Muscle of leg (tissue), 11 donors: ENCODE data around the gene HSDL2. TPM values are rescaled to one million over a fixed set of nuclear protein-coding genes. Genes with fewer than 3 reads are reported as not detected.
"Not testable (repeated sequence)": the region's sequence is repeated elsewhere in the genome, so short reads cannot be mapped to it uniquely, and the experiment has no call there.

Experiments used
- DNase-seq: peaks from one replicate; pipeline ENCODE4 v3.0.0; 2013
- H3K27ac ChIP-seq: one replicate; pipeline ENCODE4 v1.5.1; 2013; ENCODE audit warnings: mild to moderate bottlenecking, low read length, control low read depth
- H3K27me3 ChIP-seq: one replicate; pipeline ENCODE4 v1.6.1; 2013; ENCODE audit warnings: low read length; ENCODE audit not compliant: control insufficient read depth, insufficient read depth
- H3K36me3 ChIP-seq: one replicate; pipeline ENCODE4 v1.6.1; 2013; ENCODE audit warnings: low read length; ENCODE audit not compliant: control insufficient read depth, insufficient read depth
- H3K4me1 ChIP-seq: one replicate; pipeline ENCODE4 v1.6.1; 2013; ENCODE audit warnings: low read length; ENCODE audit not compliant: control insufficient read depth, insufficient read depth
- H3K4me3 ChIP-seq: one replicate; pipeline ENCODE4 v1.5.1; 2013; ENCODE audit warnings: low read length, control low read depth
- H3K9me3 ChIP-seq: replicated peaks from 2 replicates; pipeline ENCODE4 v1.6.1; 2013; ENCODE audit warnings: low read depth, low read length; ENCODE audit not compliant: control insufficient read depth
- WGBS: methylation state at CpG from one replicate; pipeline ENCODE4 v1.1.5; 2013; ENCODE audit warnings: missing lambda C conversion rate; ENCODE audit not compliant: insufficient coverage; 5-methylcytosine and 5-hydroxymethylcytosine counted together
- polyA plus RNA-seq, 8 donors: library from polyadenylated mRNA; unstranded; fragments of 120-200 nt; gene quantifications; one replicate each; pipeline versions ENCODE4 v1.2.1 to v1.2.3, GENCODE V29; 2013; ENCODE audit warnings: inconsistent platforms in 1 of 8, low replicate concordance in 1 of 8; ENCODE audit not compliant: insufficient read length in 8 of 8, insufficient read depth in 1 of 8
- total RNA-seq: library from RNA; stranded (reverse); fragments of 120-200 nt; gene quantifications from one replicate; pipeline ENCODE4 v1.2.4, GENCODE V29; 2013

HSDL2 gene
- total and polyA plus RNA-seq, 9 donors = 53.3 to 78.1 (median 66.7) TPM

GRCh38 chr9:112409758-112410157, 29.9 kb downstream of the HSDL2 start:
- Histone ChIP-seq H3K4me1 (no peaks in the 10 kb centered on the region), H3K27ac (no peak overlapping the region), H3K27me3 (no peaks in the 10 kb centered on the region), H3K4me3 (no peak overlapping the region), H3K36me3 (peaks cover 18% of the 10 kb centered on the region), H3K9me3 (no peaks in the 10 kb centered on the region)
- DNase-seq = no peak
- no CpG with 5 or more reads among the region's 4 CpGs for WGBS

GRCh38 chr9:112411626-112412027, 31.7 kb downstream of the HSDL2 start:
- H3K9me3 ChIP-seq = no peaks in the 10 kb centered on the region
- no CpG with 5 or more reads among the region's 1 CpG for WGBS
- peaks cover 25% of the 10 kb centered on the region for H3K36me3 ChIP-seq
- peak; percentile 3 for DNase-seq
- no peak overlapping the region for H3K4me3 ChIP-seq
- H3K27ac ChIP-seq = no peak overlapping the region
- H3K4me1 ChIP-seq = no peaks in the 10 kb centered on the region
- no peaks in the 10 kb centered on the region for H3K27me3 ChIP-seq

- not testable (repeated sequence) for H3K4me3 ChIP-seq
These were observed 33.8 kb downstream of the HSDL2 start for GRCh38 chr9:112413728-112414127.

GRCh38 chr9:112420208-112420607, 40.3 kb downstream of the HSDL2 start:
- no peaks in the 10 kb centered on the region for H3K4me1 ChIP-seq
- H3K36me3 ChIP-seq = peaks cover 18% of the 10 kb centered on the region
- no peak for DNase-seq
- 86% methylated on average over 1 of the region's 2 CpGs for WGBS
- H3K4me3 ChIP-seq = no peak overlapping the region
- H3K27ac ChIP-seq = no peak overlapping the region
- H3K9me3 ChIP-seq = no peaks in the 10 kb centered on the region
- H3K27me3 ChIP-seq = no peaks in the 10 kb centered on the region

More at GRCh38 chr9:112413728-112414127, 33.8 kb downstream of the HSDL2 start:
- H3K9me3 ChIP-seq, H3K27me3 ChIP-seq, H3K4me1 ChIP-seq, H3K27ac ChIP-seq, DNase-seq: not testable (repeated sequence)
- WGBS = 94% methylated on average over 6 of the region's 9 CpGs
- H3K36me3 ChIP-seq = peaks cover 18% of the 10 kb centered on the region

- WGBS = 44% methylated on average over 1 of the region's 5 CpGs
- peaks cover 9% of the 10 kb centered on the region for H3K36me3 ChIP-seq
- no peak overlapping the region for H3K4me3 ChIP-seq
- H3K9me3 ChIP-seq = no peaks in the 10 kb centered on the region
- H3K27ac ChIP-seq = peak overlapping the region; percentile 11
- H3K27me3 ChIP-seq = no peaks in the 10 kb centered on the region
- DNase-seq = peak; percentile 4
- no peaks in the 10 kb centered on the region for H3K4me1 ChIP-seq
These were observed 41.9 kb downstream of the HSDL2 start for GRCh38 chr9:112421771-112422222.

GRCh38 chr9:112422417-112423148, 42.7 kb downstream of the HSDL2 start:
- Histone ChIP-seq H3K27me3 (no peaks in the 10 kb centered on the region), H3K36me3 (peaks cover 9% of the 10 kb centered on the region), H3K4me1 (no peaks in the 10 kb centered on the region), H3K4me3 (no peak overlapping the region), H3K9me3 (no peaks in the 10 kb centered on the region), H3K27ac (no peak overlapping the region)
- no peak for DNase-seq
- WGBS = 50% methylated on average over 2 of the region's 3 CpGs

- 98% methylated on average over 5 of the region's 6 CpGs for WGBS
- DNase-seq = no peak
- Histone ChIP-seq H3K4me3 (no peak overlapping the region), H3K27me3 (no peaks in the 10 kb centered on the region), H3K9me3 (no peaks in the 10 kb centered on the region), H3K27ac (no peak overlapping the region), H3K4me1 (no peaks in the 10 kb centered on the region), H3K36me3 (peaks cover 8% of the 10 kb centered on the region)
These were observed 50.2 kb downstream of the HSDL2 start for GRCh38 chr9:112430006-112430522.

GRCh38 chr9:112433499-112434392, 53.8 kb downstream of the HSDL2 start:
- H3K4me1 ChIP-seq = no peaks in the 10 kb centered on the region
- H3K36me3 ChIP-seq = peaks cover 2% of the 10 kb centered on the region
- 40% methylated on average over 1 of the region's 5 CpGs for WGBS
- no peaks in the 10 kb centered on the region for H3K9me3 ChIP-seq
- no peak for DNase-seq
- H3K4me3 ChIP-seq = no peak overlapping the region
- H3K27ac ChIP-seq = no peak overlapping the region
- no peaks in the 10 kb centered on the region for H3K27me3 ChIP-seq

- Histone ChIP-seq H3K27ac (no peak overlapping the region), H3K27me3 (no peaks in the 10 kb centered on the region), H3K4me3 (no peak overlapping the region), H3K36me3 (peaks cover 2% of the 10 kb centered on the region), H3K4me1 (no peaks in the 10 kb centered on the region), H3K9me3 (no peaks in the 10 kb centered on the region)
- WGBS = no CpG with 5 or more reads among the region's 1 CpG
- DNase-seq = no peak
These were observed 54.6 kb downstream of the HSDL2 start for GRCh38 chr9:112434487-112434886.

GRCh38 chr9:112437406-112437805, 57.5 kb downstream of the HSDL2 start:
- Histone ChIP-seq H3K27me3 (no peaks in the 10 kb centered on the region), H3K9me3 (no peaks in the 10 kb centered on the region), H3K4me1 (no peaks in the 10 kb centered on the region), H3K36me3 (peaks cover 3% of the 10 kb centered on the region), H3K27ac (no peak overlapping the region), H3K4me3 (no peak overlapping the region)
- no CpG with 5 or more reads among the region's 2 CpGs for WGBS
- no peak for DNase-seq
